NCI-H2227 (cell line): ENCODE data around the gene MTSS2.

ENCODE experiments used
- DNase-seq: peaks from one replicate; lab custom pipeline; 2025; ENCODE audit not compliant: unreplicated experiment; lab: John Stamatoyannopoulos, UW

MTSS2 gene, protein sequence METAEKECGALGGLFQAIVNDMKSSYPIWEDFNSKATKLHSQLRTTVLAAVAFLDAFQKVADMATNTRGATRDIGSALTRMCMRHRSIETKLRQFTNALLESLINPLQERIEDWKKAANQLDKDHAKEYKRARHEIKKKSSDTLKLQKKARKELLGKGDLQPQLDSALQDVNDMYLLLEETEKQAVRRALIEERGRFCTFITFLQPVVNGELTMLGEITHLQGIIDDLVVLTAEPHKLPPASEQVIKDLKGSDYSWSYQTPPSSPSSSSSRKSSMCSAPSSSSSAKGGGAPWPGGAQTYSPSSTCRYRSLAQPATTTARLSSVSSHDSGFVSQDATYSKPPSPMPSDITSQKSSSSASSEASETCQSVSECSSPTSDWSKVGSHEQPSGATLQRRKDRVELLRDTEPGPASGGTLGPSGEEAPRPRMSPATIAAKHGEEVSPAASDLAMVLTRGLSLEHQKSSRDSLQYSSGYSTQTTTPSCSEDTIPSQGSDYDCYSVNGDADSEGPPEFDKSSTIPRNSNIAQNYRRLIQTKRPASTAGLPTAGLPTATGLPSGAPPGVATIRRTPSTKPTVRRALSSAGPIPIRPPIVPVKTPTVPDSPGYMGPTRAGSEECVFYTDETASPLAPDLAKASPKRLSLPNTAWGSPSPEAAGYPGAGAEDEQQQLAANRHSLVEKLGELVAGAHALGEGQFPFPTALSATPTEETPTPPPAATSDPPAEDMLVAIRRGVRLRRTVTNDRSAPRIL

DNA sequence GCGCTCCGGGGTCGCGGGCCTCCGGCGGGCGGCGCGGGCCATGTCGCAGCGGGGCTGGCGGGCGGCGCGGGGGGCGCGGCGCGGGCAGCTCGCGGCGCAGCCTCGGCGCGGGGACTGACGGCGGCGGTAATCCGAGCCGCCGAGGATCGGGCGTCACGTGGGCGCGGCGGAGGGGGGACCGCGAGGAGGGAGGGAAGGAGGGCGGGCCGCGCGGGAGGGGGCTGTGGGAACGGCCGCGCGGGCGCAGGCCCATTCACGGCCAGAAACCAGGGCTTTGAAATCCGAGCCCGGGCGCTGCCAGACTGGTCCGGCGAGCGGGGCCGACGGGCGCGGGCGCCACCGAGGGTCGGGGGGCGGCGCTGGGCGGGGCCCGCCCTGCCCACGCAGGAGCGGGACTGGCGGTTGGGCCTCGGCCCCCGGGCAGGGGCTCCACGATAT is at the start of gene MTSS2:
Gene MTSS2, minus strand, starts transcription at position 116 of the 438 bp plus-strand sequence. CDS start 262 bp downstream, outside the sequence.
- DNase-seq: peak; percentile 84

DNA sequence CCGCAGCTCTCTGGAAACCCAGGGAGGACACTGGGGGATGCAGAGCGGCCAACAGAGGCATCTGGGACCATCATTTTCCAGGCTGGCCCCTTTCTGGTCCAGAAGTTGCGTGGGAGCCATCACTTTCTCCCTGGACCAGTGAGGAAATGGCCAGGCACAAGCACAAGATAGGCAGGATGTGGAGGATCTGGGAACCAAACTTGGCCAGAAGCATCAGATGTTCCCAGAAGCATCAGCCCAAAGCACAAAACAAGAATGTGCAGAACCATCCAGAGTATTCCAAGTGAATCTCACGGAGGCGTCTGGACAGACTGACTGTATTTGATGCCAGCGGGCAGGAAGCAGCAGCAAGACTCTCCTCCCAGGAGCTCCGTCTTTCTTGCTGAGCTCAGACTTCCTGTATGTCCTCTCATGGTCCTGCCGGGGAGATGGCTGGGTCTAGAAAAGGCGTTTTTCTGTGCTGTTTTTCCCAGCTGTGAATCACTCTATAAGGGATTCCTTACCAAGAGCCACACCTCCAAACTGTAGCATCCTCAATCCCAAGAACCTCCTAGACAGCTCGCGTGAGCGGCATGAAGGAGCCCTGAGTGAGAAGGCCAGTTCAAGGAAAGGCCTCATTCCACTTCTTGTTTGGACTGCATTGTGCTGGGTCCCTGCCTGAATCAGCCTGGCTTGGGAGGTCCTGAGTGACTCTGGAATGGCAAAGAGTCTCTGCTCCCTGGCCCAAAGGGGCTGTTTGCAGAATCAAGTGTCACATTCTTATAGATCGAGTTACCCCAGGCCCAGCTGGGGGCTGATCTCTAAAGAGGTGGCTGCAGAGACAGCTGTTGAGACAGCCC is 49.5 kb upstream of the MTSS2 start:
- no peak for DNase-seq

DNA sequence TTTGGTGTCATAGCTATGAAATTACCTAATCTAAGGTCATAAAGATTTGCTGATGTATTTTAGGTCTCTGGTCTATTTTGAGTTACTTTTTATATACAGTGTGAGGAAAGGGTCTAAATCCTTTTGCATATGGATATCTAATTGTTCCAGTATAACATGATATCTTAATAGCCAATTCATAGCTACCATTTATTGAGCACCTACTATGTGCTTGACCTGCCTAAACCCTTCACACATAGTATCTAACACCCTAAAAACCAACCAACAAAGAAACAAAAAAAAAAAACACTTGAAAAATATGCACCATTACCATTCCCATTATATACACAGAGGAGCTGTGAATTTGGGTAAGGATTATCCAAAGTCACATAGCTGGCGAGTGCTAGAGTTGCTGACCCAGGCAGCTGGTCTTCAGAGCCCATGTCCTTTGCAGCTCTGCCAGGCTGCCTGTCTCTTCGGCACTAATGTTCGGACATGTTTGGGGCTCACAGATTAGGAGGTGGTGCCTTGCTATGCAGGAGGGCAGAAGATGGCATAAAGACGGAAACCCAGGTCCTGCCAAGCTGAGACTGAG is 48.8 kb upstream of the MTSS2 start:
- DNase-seq: no peak

DNA sequence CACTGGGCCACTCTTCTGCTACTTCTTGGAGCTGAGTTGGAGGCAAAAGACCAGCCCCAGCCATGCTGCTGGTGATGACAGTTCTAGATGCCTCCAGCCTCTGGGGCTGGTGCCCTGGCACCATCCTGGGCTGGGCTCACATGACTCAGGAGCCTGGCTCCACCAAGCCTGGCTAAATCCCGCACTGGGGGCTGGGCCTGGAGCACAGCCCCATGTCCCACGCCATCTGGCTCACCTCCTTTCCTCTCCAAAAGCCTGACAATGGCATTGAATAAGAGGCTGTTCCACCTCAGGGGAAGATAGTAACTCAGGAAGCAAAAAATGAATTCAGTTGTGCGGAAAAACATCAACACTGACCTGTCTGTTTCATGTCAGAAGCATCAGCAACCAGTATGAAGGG is 45.1 kb upstream of the MTSS2 start:
- DNase-seq: no peak

DNA sequence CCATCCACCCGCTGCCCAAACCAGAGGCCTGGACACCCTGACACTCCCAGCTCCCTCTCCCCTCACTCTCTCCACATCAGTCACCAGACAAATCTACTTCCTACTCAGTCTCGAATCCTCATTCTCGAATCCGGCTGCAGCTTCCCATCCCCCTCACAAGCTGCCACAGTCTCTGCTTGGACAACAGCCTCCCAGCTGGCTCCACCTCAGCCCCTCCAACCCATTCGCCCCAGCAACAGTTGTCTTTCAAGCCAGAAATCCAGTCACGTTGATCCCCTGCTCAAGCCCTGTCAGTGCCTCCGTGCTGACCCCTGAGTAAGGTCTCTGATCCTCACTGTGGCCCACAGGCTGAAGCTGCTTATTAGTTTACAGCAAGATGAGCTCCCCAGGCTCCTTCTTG is 44.2 kb upstream of the MTSS2 start:
- no peak for DNase-seq

DNA sequence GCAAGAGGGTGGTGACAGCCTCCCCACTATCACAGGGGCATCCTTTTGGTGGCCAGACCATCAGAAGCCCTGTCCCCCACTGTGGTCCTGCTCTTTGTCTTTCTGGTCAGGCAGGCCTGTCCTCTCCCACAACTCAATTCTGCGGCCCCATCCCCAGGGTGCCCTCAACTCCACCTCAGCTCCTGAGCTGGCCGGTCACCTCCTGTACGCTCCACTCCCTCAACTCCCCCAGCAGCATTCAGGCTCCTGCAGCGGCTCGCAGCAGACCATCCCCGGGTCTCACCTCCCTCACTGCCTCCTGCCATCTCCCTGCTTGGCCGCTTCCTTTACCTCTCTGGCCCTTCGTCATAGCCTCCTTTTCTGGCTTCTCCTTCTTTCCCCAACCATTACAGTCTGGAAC is 43.4 kb upstream of the MTSS2 start:
- no peak for DNase-seq

DNA sequence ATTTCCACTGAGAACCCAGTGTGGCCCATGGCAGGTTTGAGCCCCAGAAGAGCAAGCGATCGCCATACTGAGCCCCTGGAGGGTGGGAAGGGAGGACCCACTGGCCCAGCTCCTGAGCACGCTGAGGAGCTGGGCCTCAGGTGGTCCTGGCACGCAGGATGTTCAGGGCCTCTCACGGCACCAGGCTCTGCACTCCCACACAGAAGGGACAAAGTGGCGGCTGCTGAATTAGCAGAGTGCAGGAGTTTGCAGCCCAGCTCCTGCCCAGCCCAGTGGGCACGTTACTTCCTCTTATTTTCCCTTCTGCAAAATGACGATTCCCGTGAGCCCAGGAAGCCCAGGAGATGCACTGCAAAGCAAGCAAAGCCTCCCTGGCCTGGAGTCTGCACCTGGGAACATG is 42.3 kb upstream of the MTSS2 start:
- DNase-seq: no peak

DNA sequence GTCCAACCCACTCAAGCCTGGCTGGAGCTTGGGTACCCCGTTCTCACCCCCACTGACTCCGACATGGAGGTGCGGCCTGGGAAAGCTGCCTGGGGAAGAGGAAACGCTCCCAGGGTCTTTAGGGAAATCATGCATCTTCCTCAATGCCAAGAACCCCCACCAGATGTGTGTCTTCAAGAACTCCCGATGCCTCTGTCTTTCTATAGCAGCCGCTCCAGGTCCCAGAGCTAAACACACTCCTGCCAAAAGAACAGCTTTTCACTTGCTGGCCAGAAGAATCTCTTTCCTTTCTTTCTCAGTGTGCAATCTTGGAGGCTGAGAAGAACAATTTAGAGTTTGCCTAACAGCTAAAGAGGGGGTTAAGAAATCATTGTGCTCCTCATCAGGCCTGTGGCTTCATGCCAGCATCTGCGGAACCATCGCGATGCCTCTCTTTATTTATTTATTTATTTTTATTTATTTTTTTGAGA is 41.1 kb upstream of the MTSS2 start:
- DNase-seq: no peak

DNA sequence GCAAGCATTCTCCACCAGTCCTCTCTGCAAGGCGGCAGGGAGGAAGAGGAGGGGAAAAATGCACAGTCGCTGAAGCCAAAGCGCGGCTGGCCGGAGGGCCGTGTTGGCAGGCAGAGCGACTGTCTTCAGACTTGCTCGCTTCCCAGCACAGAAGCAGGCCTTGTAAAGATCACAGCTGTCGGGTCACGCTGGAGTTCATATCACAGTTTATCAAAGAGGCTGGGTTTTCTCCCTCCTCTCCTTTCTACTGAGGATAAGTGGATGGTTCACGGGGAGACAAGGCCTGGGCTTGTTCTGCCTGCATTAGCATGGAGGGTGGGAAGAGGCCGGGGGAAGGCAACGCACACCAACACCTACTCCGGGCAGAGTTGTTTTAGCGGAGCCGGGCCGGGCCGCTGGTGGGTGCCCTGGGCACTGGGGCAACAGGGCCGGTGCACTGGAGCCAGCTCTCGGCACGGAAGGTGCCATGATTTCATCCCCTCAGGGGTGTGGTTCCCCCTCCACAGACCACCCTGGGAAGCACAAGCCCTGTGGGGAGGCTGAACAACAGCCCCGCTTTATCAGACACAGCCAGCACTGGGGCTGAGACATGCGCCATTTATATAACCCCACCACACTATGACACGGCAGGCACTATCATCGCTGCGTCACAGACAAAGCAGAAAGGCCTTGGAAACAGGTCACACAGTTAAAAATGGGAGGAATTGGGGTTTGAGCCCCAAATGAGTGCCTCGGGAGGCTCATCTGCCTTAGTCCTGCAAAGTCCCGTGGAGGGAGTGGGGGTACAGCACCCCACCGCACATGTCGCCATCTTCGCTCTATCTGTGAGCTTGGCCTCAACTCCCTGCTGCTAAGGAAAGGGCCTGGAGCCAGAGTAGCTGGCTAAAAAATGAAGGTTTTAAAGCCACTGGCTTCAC is 40.3 kb upstream of the MTSS2 start:
- DNase-seq: peak; percentile 65

DNA sequence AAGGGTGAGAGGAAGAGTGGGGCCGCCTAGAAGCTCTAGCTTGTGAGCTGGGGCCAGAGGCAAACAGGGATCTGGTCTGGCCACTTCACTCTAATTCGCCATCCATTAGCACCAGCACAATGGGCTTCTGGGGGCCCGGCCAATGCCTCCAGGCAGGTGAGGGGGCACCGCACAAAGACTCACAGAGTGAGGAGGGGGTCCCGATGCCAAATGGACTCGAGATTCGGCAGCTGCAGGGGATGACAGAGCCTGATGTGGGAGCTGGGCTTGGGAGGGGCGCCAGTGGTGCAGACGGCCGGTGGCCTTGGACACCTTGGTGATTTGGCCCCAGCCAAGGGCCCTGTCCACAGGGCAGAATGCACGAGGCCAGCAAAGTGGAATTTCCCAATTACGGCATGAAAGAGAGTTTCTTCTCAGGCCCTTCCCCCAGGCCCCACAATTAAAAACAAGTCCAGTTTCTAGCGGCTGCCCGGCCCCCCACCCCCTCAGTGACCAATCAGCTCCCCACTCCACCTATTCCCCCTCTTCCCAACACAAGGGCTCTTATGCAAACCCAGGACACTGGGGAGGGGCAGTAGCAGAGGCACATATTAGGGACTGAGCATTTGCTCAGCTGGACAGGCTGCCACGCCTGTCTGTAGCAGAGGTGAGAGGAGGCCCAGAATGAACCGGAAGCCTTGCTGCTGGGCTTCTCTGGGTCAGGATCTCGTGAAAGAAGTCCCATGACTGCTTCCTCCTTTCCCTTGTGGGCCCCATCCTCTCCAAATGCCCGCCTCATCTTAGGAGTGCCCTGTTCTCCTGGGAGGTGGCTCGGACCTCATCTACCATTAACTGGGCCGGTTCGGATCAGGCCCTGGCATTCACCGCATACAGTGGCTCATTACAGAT is 39.4 kb upstream of the MTSS2 start:
- DNase-seq: no peak

DNA sequence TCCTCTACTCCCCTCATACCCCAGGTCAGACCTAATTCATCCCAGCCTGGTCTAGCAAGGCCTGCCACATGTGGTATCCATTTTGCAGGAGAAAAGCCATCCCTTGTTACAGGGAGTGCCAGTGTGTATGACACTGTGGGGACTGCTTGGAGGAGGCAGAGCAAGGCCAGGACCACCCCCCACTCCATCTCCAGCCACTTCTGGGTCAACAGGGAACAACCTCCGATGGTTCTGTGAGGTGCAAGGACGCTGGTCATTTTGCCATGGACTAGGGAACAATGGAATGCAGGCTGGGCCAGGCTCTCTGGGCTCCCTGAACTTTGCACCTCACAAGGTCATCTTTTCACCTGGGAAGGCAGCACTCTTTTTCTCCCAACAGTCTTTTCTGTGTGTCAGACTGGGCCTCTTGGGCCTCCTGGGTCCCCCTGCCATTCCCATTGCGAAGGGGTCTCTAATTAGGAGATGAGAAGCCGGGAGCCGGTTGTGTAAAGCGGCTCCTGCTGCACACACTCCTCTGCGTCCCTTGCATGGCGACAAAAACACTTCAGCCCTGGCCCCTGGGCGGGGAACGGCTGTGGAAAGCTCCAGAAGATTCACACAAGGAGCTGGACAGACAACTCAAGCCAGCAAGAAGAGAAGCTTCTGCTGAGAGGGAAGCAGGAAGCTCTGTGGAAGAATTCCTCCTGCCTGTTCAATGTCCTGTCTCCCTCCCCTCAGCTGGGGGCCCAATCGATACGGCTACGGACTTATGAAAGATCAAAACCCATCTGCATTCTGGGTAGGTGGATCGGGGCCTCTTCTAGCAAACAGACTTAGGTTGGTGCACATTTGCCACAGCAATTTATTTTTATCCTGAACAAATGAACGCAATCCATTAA is 38.5 kb upstream of the MTSS2 start:
- DNase-seq: no peak

DNA sequence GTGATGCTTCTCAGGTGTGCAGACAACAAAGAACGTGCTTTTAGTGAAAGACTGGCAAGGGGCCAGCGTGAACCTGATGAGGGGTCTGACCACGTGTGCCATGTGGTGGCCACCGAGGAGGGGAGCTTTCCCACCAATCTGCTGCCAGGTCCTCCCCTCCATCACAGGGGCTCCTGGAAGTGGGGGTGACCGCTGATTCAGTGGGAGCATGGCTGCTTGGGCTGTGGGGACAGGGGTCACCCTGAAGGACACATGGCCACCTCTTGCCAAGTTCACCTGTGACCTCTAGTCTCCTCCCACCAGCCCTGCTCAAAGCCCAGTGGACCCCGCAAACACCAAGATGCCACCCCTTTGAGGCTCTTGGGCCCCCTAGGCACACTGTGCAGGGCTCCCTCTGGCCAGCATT is 37.9 kb upstream of the MTSS2 start:
- DNase-seq: no peak

DNA sequence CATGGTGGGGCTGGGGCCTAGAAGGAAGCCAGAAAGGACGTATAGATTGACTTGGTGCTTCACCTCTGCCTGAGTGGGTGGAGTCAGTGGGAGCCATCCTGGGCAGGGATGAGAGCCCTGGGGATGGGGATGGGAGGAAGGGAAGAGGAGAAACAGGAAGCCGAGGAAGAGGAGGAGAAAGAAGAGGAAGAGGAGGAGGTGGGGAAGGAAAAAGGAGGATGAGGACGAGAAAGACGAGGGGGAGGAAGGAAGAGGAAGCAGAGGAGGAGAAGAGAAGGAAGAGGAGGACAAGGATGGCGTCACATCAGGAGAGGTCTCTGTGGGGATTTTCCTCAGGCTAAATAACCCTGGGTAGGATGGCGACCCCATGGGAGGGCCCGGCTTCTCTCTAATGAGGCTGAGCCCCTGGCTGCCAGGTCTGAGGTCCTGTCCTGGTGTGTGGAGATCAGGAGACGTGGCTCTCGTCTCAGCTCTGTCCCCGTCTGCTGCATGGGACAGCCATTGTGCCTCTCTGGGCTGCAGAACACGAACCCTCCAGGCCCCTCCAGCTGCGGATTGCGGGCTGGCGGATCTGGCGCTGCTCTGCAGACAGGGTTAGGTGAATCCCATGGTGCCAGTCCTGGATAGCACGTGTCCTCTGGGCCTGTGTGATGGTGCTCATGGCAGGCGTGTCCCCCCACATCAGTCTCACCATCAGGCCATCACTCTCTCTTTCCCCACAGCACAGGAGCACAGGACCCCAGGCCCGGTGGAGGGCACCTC is 35.5 kb upstream of the MTSS2 start:
- DNase-seq: no peak

DNA sequence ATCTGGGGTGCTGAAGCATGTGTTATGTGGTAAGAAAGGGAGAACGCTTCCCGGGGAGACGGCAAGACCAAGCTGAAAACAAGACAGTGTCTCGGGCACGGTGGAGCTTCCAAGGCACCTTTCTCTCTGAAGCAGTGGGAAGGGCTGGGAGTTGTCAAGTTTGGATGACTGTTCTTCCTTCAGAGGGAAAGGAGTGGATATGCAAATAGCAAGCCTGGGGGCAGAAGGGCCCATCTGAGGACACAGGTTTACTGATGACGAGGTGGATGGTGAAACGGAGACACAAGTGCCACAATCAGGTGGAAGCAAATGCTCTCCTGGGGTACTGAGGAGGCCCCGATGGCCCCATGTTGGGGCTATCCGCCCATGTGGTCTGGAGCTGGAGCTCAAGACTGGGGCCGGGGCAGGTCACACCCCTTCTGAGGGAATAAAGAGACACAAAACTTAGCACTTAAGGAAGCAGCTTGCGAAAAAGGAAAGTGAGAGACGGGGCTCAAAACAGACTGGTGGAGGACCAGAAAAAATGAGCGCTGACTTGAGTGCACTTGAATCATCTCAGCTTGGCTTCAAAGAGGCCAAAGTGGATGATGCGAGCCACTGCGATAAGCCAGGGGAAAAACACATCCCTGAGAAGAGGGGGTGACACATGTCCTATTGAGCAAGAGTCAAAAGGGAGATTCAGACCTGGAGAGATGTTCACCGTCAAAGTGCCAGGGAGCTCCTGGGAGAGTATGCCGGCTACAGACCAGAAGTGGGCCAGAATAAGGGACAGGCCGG is 34.8 kb upstream of the MTSS2 start:
- DNase-seq: no peak

DNA sequence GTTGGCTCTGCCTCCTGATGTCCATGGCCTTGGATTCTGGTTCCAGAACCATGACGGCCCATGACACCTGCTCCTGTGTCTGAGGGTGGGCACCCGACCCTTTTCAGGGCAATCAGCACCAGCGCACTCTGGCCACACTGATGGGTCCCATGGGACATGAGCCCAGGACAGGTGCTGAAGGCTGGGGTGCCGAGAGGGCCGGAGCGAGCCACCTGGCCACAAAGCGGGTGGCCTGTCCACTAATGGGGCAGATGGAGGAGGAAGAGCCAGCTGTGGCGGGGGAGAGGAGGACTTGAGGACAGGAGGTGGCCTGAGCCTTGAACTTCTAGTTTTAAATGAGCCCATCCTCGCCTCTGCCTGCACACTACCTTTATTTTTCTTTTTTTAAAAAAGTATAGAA is 31.2 kb upstream of the MTSS2 start:
- no peak for DNase-seq

DNA sequence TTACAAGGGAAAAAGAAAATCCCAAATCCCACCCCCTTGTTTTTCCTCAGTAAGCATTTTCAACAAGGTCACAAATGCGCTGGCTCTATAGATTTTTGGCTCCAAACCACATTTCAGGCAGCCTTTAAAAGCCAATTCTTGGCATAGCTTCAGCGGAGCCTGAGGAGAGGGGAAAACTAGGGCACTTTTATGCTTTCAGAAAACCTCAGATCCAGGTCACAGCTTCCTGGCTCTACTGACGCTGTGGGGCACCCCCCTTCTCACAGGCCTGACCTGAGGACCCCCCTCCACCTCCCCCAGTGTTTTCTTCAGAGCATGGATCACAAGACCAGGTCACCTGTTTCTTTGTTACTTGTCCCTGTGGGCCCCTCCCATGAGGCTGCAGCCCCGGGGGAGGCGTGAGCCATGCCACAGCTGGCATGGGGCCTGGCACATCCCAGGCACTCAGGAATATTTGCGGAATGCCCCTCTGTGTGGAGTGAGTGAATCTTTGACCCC is 30.1 kb upstream of the MTSS2 start:
- DNase-seq: no peak
